ENCODE data around the gene GYS1.
"Not testable (repeated sequence)": the region's sequence is repeated elsewhere in the genome, so short reads cannot be mapped to it uniquely, and the experiment has no call there.

GYS1 gene

GRCh38 chr19:49036815-49037214 is 43.7 kb upstream of the GYS1 start, which contains the start of gene CGB1:
Gene CGB1, minus strand, starts transcription at chr19:49036895. Its CDS starts 184 bp downstream, at chr19:49036711.
- TF ChIP-seq CTCF (IDR thresholded peaks at IDR 0.05; ENCODE audit: insufficient read depth, low read length) = peak; percentile 49
- peak; percentile 16; the same call in 1 of the 2 replicates for TF ChIP-seq SPI1 (IDR thresholded peaks at IDR 0.05; ENCODE audit: borderline replicate concordance, low read depth)
- H3K27ac ChIP-seq (replicated peaks); H3K27me3 ChIP-seq (ENCODE audit: insufficient read depth, poor library complexity, severe bottlenecking); H3K4me3 ChIP-seq (replicated peaks; ENCODE audit: insufficient read depth, low read length): not testable (repeated sequence)
- DNase-seq (ENCODE audit: low read depth in 1 of 2, low spot score in 1 of 2) = peak in 1 of 2 experiments; percentile 42

GRCh38 chr19:49031642-49032301 is 38.7 kb upstream of the GYS1 start, which contains the start of gene CGB2:
Gene CGB2, plus strand, starts transcription at chr19:49031890. Its CDS starts 206 bp downstream, at chr19:49032096.
- H3K4me3 ChIP-seq (replicated peaks; ENCODE audit: insufficient read depth, low read length); H3K27me3 ChIP-seq (ENCODE audit: insufficient read depth, poor library complexity, severe bottlenecking); H3K27ac ChIP-seq (replicated peaks): not testable (repeated sequence)
- peak in 1 of 2 experiments; percentile 25 for DNase-seq (ENCODE audit: low read depth in 1 of 2, low spot score in 1 of 2)

- not testable (repeated sequence) for H3K27me3 ChIP-seq (ENCODE audit: insufficient read depth, poor library complexity, severe bottlenecking); H3K4me3 ChIP-seq (replicated peaks; ENCODE audit: insufficient read depth, low read length); DNase-seq (ENCODE audit: low read depth in 1 of 2, low spot score in 1 of 2); H3K27ac ChIP-seq (replicated peaks)
Observed at GRCh38 chr19:49030323-49030722, 37.2 kb upstream of the GYS1 start.

- H3K4me3 ChIP-seq (replicated peaks; ENCODE audit: insufficient read depth, low read length); H3K27me3 ChIP-seq (ENCODE audit: insufficient read depth, poor library complexity, severe bottlenecking); DNase-seq (ENCODE audit: low read depth in 1 of 2, low spot score in 1 of 2); H3K27ac ChIP-seq (replicated peaks): not testable (repeated sequence)
Observed at GRCh38 chr19:49029749-49030148, 36.6 kb upstream of the GYS1 start.

- DNase-seq (ENCODE audit: low read depth in 1 of 2, low spot score in 1 of 2); H3K4me3 ChIP-seq (replicated peaks; ENCODE audit: insufficient read depth, low read length); H3K27ac ChIP-seq (replicated peaks); H3K27me3 ChIP-seq (ENCODE audit: insufficient read depth, poor library complexity, severe bottlenecking): not testable (repeated sequence)
Observed at GRCh38 chr19:49028686-49029085, 35.6 kb upstream of the GYS1 start.

- not testable (repeated sequence) for H3K27me3 ChIP-seq (ENCODE audit: insufficient read depth, poor library complexity, severe bottlenecking); DNase-seq (ENCODE audit: low read depth in 1 of 2, low spot score in 1 of 2); H3K27ac ChIP-seq (replicated peaks); H3K4me3 ChIP-seq (replicated peaks; ENCODE audit: insufficient read depth, low read length)
Observed at GRCh38 chr19:49025599-49025998, 32.5 kb upstream of the GYS1 start.

- H3K4me3 ChIP-seq (replicated peaks; ENCODE audit: insufficient read depth, low read length); H3K27ac ChIP-seq (replicated peaks); DNase-seq (ENCODE audit: low read depth in 1 of 2, low spot score in 1 of 2): not testable (repeated sequence)
- H3K27me3 ChIP-seq (ENCODE audit: insufficient read depth, poor library complexity, severe bottlenecking) = peaks cover 11% of the 10 kb centered on the region
Observed at GRCh38 chr19:49025088-49025487, 32.0 kb upstream of the GYS1 start.

- DNase-seq (ENCODE audit: low read depth in 1 of 2, low spot score in 1 of 2); H3K4me3 ChIP-seq (replicated peaks; ENCODE audit: insufficient read depth, low read length); H3K27ac ChIP-seq (replicated peaks): not testable (repeated sequence)
- H3K27me3 ChIP-seq (ENCODE audit: insufficient read depth, poor library complexity, severe bottlenecking) = peaks cover 19% of the 10 kb centered on the region
Observed at GRCh38 chr19:49024233-49024632, 31.1 kb upstream of the GYS1 start, which contains the start of gene CGB3. Gene CGB3, minus strand, starts transcription at chr19:49024333. Its CDS starts 362 bp downstream, at chr19:49023971.

- Histone ChIP-seq H3K27ac (replicated peaks) (no peak overlapping the region), H3K4me3 (replicated peaks; ENCODE audit: insufficient read depth, low read length) (no peak overlapping the region), H3K27me3 (ENCODE audit: insufficient read depth, poor library complexity, severe bottlenecking) (peaks cover 35% of the 10 kb centered on the region)
- no peak for DNase-seq (ENCODE audit: low read depth in 1 of 2, low spot score in 1 of 2)
- TF ChIP-seq SPI1 (IDR thresholded peaks at IDR 0.05; ENCODE audit: borderline replicate concordance, low read depth) (no peak), CTCF (IDR thresholded peaks at IDR 0.05; ENCODE audit: insufficient read depth, low read length) (no peak), REST (IDR thresholded peaks at IDR 0.05; ENCODE audit: insufficient replicate concordance, low read depth) (no peak), POLR2AphosphoS5 (IDR thresholded peaks at IDR 0.05; ENCODE audit: low read depth) (no peak), GABPA (IDR thresholded peaks at IDR 0.05; ENCODE audit: low read depth) (no peak)
Observed at GRCh38 chr19:49022116-49022515, 29.0 kb upstream of the GYS1 start.
